Right lobe of liver (tissue), 6 donors: ENCODE measurements around the gene AKT3. TPM values are rescaled to one million over a fixed set of nuclear protein-coding genes. Genes with fewer than 3 reads are reported as not detected.
A peak's percentile ranks its signal among the peaks of the same experiment; 100 is the strongest.

ENCODE experiments used
- ATAC-seq, 4 donors: fragments of 200-7000 bp; cut with Tn5 transposase; one replicate each; pipeline ENCODE4 v1.9.1; 2020; ENCODE audit warnings: mild to moderate bottlenecking in 4 of 4, moderate library complexity in 4 of 4
- DNase-seq, 3 donors: peaks; one replicate each; pipeline ENCODE4 v3.0.0-alpha.2; 2020
- H3K27ac ChIP-seq, 3 donors: fragments of 200-600 bp; one replicate each; pipeline ENCODE4 v1.8.0; 2022
- H3K27me3 ChIP-seq, 2 donors: fragments of 200-600 bp; one replicate each; pipeline ENCODE4 v1.8.0; 2022
- H3K36me3 ChIP-seq, 4 donors: fragments of 200-600 bp; sonication (generic) in 1 of 4; one replicate each; pipeline versions ENCODE4 v1.5.1 to v1.8.0; 2017 to 2022; ENCODE audit warnings: control low read depth in 1 of 4
- H3K4me1 ChIP-seq, 4 donors: fragments of 200-600 bp; sonication (generic) in 1 of 4; one replicate each; pipeline versions ENCODE4 v1.5.1 to v1.8.0; 2017 to 2022; ENCODE audit warnings: control low read depth in 1 of 4
- H3K4me3 ChIP-seq, 3 donors: fragments of 200-600 bp; one replicate each; pipeline ENCODE4 v1.8.0; 2022
- H3K9me3 ChIP-seq, 4 donors: fragments of 200-600 bp; sonication (generic) in 1 of 4; one replicate each; pipeline versions ENCODE4 v1.5.1 to v1.8.0; 2017 to 2022; ENCODE audit warnings: control low read depth in 1 of 4
- POLR2A ChIP-seq: fragments of 450-650 bp; IDR thresholded peaks from one replicate; pipeline ENCODE4 v1.6.1; 2017; ENCODE audit warnings: antibody characterized with exemption, mild to moderate bottlenecking
- WGBS: methylation state at CpG from one replicate; pipeline ENCODE4 v1.1.6; 2018; ENCODE audit warnings: low coverage, low lambda C conversion rate; ENCODE audit not compliant: insufficient coverage; ENCODE audit errors: missing lambda C conversion rate; 5-methylcytosine and 5-hydroxymethylcytosine counted together
- intact Hi-C, 2 donors: fragments of 100-400 bp; cut with DNase I; formaldehyde crosslinking; loops; one replicate each; pipeline versions ENCODE4 v1.11.2 to v1.14.1; 2022
- total RNA-seq, 6 experiments: library from RNA; depleted of rRNA in 2 of 6; stranded (reverse); fragments of >200 nt in 2 of 6; fragmentation: NEBNext Ultra II Directional in 3 of 6; extraction: Animal tissue kit (Norgen Biotek cat#: 25700) in 3 of 6; gene quantifications; one replicate each; pipeline versions ENCODE4 v1.1.0 to v1.2.4, GENCODE V29; 2016 to 2023
- TF ChIP-seq, protein P1 (sequence below), 4 donors: fragments of 200-600 bp in 3 of 4; fragments of 450-650 bp in 1 of 4; IDR thresholded peaks; one replicate each; pipeline versions ENCODE4 v1.5.1 to v1.8.0; 2016 to 2022; ENCODE audit warnings: antibody characterized with exemption in 4 of 4, mild to moderate bottlenecking in 2 of 4
- donor health status: DM: no; HTN: yes; CAD: no.
- donor health status: DM: no; HTN: no; CAD: no.
- donor health status: DM: no; HTN: no; CAD: no.
- donor health status: DM: no; HTN: yes; CAD: no.
- donor health status: DM: no; HTN: yes; CAD: no.

Gene AKT3
- total RNA-seq, 6 experiments from 2014 or later = 4.9 to 9.6 (median 6.8) TPM

- H3K4me3 ChIP-seq = no peak overlapping the region
- WGBS = 95% methylated on average over 5 of the region's 9 CpGs
- H3K36me3 ChIP-seq = no peaks in the 10 kb centered on the region
- no peaks in the 10 kb centered on the region for H3K27me3 ChIP-seq
- H3K27ac ChIP-seq = no peak overlapping the region
- H3K9me3 ChIP-seq = no peaks in the 10 kb centered on the region
- no peak for DNase-seq
- TF ChIP-seq, protein P1, sequence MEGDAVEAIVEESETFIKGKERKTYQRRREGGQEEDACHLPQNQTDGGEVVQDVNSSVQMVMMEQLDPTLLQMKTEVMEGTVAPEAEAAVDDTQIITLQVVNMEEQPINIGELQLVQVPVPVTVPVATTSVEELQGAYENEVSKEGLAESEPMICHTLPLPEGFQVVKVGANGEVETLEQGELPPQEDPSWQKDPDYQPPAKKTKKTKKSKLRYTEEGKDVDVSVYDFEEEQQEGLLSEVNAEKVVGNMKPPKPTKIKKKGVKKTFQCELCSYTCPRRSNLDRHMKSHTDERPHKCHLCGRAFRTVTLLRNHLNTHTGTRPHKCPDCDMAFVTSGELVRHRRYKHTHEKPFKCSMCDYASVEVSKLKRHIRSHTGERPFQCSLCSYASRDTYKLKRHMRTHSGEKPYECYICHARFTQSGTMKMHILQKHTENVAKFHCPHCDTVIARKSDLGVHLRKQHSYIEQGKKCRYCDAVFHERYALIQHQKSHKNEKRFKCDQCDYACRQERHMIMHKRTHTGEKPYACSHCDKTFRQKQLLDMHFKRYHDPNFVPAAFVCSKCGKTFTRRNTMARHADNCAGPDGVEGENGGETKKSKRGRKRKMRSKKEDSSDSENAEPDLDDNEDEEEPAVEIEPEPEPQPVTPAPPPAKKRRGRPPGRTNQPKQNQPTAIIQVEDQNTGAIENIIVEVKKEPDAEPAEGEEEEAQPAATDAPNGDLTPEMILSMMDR (IDR thresholded peaks at IDR 0.05) = no peak
- TF ChIP-seq POLR2A = no peak
- no peak for ATAC-seq
- intact Hi-C loops = no loop called here
- H3K4me1 ChIP-seq = peaks cover 0 to 4% (median 0%) of the 10 kb centered on the region in 4 donors
Observed at GRCh38 chr1:243474906-243475305, 375.1 kb downstream of the AKT3 start.

DNA sequence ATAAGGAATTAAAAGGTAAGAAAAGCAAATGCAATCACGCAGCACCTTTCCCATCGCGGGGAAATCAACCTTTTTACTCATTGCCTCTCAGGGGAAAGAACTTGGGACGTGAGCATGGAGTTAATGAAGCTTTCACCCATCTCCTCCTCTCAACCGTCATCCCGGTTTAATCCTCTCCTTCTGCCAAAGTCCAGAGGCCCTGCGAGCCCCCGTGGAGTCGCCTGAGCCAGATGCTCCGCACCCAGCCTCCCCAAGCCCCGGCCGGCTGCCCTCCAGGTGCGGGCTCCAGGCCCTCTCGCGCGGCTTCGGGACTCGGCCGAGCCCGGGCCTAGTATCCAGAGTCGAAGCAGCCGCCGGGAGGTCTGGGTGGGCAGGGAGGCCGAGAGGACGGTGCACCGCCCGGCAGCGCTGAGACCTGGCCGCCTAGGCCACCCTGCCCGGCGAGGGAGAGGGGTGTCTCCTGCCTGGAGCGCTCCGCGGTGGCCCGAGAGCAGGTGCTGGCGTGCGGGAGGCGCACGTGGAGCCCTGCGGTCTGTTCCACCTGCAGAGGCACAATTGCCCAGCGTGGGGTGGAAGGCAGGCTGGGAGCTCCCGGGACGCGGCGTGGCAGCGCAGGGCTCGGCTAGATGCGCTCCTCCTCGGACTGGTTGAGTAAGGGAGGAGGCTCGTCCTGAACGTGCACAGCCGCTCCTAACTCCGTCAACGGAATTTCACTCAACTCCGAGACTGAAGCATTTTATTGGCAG, 375.7 kb downstream of the AKT3 start:
- Histone ChIP-seq H3K4me1 (peaks cover 0 to 4% (median 0%) of the 10 kb centered on the region in 4 donors), H3K27me3 (no peaks in the 10 kb centered on the region), H3K9me3 (no peaks in the 10 kb centered on the region), H3K36me3 (no peaks in the 10 kb centered on the region), H3K27ac (peak overlapping the region in 1 of 3 donors; percentile 13), H3K4me3 (no peak overlapping the region)
- intact Hi-C loops = no loop called here
- DNase-seq (no peak), ATAC-seq (peak in 1 of 4 donors; percentile 17)
- TF ChIP-seq POLR2A = no peak
- TF ChIP-seq, protein P1 (IDR thresholded peaks at IDR 0.05) = no peak
- WGBS = 88% methylated on average over 10 of the region's 55 CpGs

DNA sequence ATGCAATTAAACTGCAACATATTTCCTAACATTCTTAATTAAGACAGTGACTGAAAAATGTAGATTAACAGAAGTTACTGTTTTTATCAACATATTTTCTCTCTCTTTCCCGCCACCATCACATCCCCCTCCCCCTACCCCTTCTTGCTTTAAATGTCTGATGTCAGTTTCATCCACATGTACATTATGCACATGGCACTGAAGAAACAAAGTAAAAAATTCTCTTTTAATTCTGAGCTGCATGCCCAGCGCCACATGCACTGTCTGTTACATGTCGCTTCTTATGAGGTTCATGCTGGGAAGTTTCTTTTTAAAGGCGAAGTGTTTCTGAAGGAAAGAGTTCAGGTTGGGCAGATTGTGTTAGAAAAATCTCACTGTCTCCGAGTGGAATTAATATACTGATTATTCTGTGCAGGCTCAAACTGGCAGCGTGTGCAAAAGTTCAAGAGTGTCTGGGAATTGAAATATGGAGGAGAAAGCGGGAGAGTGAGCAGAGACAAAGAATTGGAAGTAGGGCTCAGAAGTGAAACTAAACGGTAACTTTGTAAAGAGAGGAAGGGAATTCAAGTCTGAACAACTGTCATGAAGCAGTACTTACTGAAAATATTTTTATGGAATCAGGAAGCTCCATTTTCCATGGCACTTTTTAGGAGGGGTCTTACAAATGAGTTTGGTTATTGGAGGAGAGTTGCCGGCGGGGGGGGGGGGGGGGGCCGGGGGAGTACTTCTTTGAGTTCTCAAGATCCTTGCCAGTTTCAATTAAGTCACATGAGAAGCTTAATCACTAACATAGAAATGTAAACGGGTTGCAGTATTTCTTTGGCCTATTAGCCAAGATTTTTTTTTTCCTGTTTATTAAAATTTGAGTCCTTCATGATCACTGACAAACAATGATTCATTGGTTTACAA, 376.6 kb downstream of the AKT3 start:
- TF ChIP-seq POLR2A = no peak
- TF ChIP-seq, protein P1 (IDR thresholded peaks at IDR 0.05) = no peak
- H3K9me3 ChIP-seq = no peaks in the 10 kb centered on the region
- DNase-seq = no peak

GRCh38 chr1:243471754-243472745, 378.0 kb downstream of the AKT3 start:
- H3K27me3 ChIP-seq = no peaks in the 10 kb centered on the region
- H3K27ac ChIP-seq = no peak overlapping the region
- TF ChIP-seq, protein P1 (IDR thresholded peaks at IDR 0.05) = no peak
- TF ChIP-seq POLR2A = no peak
- no peaks in the 10 kb centered on the region for H3K36me3 ChIP-seq
- ATAC-seq (peak; percentile 10 to 57 (median 38)), DNase-seq (no peak)
- no peaks in the 10 kb centered on the region for H3K9me3 ChIP-seq
- WGBS = 50% methylated on average over 3 of the region's 3 CpGs
- H3K4me3 ChIP-seq = no peak overlapping the region
- intact Hi-C loops = no loop called here
- peaks cover 0 to 4% (median 0%) of the 10 kb centered on the region in 4 donors for H3K4me1 ChIP-seq

More for the DNA sequence above, 376.6 kb downstream of the AKT3 start:
- peak overlapping the region in 2 of 3 donors; percentile 2 to 5 for H3K4me3 ChIP-seq
- peak overlapping the region in 1 of 3 donors; percentile 13 for H3K27ac ChIP-seq
- peaks cover 0 to 4% (median 0%) of the 10 kb centered on the region in 4 donors for H3K4me1 ChIP-seq
- WGBS = 42% methylated on average over 12 of the region's 12 CpGs
- no peaks in the 10 kb centered on the region for H3K27me3 ChIP-seq
- intact Hi-C loops = no loop called here
- peak; percentile 31 to 56 (median 46) for ATAC-seq
- H3K36me3 ChIP-seq = no peaks in the 10 kb centered on the region
